Measurements from ENCODE around the gene CARMIL1.

The CARMIL1 gene

DNA sequence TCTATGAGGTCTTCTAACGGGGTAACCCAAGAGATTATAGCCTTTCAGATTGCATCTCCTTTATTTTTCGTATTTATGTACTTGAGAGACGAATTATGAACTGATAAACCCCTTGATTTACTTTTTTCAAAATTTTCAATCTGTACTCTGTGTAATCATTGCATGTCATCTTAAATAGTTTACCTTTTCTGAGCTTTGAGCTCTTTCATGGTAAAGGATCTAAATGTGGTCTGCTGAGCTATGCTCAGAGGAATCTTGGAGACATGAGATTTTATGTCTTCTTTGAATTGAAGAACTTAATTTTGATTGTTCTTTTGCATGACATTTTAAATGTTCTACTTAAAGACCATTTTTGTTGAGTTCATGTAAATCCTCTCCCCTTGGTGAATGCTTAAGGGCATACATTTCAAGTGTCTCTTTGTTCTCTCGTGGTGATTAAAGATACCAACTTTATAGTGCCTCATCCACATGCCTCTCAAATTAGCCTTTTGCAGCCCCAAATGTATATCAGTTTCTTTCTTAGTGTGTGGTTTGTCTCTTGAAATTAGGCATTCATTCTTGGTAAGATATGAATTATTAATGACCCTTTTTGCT lies 256.6 kb downstream of the CARMIL1 start:
- no peak for DNase-seq
- no peaks in the 10 kb centered on the region for H3K4me1 ChIP-seq (ENCODE audit: control insufficient read depth, insufficient read depth, low read length, poor library complexity, severe bottlenecking)
- H3K36me3 ChIP-seq (ENCODE audit: control insufficient read depth, insufficient read depth, low read length): no peaks in the 10 kb centered on the region
- no peaks in the 10 kb centered on the region for H3K9me3 ChIP-seq (ENCODE audit: control insufficient read depth, low read length)
- no peak overlapping the region for H3K27ac ChIP-seq (ENCODE audit: insufficient read depth, low read length, poor library complexity, severe bottlenecking)
- H3K4me3 ChIP-seq (ENCODE audit: insufficient read depth, low read depth, low read length, poor library complexity, severe bottlenecking): no peak overlapping the region
- no peaks in the 10 kb centered on the region for H3K27me3 ChIP-seq (replicated peaks; ENCODE audit: control insufficient read depth, insufficient read depth, low read length, poor library complexity, severe bottlenecking)

- Histone ChIP-seq H3K9me3 (ENCODE audit: control insufficient read depth, low read length) (no peaks in the 10 kb centered on the region), H3K4me3 (ENCODE audit: insufficient read depth, low read depth, low read length, poor library complexity, severe bottlenecking) (no peak overlapping the region), H3K4me1 (ENCODE audit: control insufficient read depth, insufficient read depth, low read length, poor library complexity, severe bottlenecking) (no peaks in the 10 kb centered on the region), H3K27me3 (replicated peaks; ENCODE audit: control insufficient read depth, insufficient read depth, low read length, poor library complexity, severe bottlenecking) (no peaks in the 10 kb centered on the region), H3K36me3 (ENCODE audit: control insufficient read depth, insufficient read depth, low read length) (no peaks in the 10 kb centered on the region), H3K27ac (ENCODE audit: insufficient read depth, low read length, poor library complexity, severe bottlenecking) (no peak overlapping the region)
- no peak for DNase-seq
These were observed 257.6 kb downstream of the CARMIL1 start for GRCh38 chr6:25536781-25537180.

DNA sequence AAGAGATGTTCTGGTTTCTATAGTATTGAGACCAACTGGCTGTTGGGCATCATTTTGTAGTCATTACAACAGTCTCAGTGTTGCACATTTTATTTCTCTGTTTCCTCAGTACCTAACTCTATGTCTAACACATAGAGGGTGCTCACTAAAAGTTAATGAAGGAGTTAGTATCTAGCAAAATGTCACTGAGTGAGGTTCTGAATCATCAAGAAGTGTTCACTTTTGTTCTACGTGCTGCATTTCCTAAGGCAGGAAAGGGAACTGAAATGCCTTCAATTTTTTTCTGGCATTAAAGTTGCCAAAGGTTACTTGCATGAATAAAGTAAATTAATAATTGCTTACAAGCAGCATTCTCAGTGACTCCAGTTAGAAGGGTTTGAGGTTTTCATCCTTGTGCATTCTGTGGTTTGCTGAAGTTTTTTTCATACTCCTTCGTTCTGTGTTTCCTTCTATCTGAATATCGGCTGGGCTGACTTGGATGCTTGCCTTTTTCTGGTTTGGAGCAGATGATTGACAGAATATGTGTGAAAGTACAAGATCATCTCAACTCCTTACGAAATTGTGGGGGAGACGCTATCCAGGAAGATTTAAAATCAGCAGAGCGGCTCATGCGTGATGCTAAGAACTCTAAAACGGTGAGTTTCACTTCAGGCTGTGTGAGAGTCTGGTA lies 258.3 kb downstream of the CARMIL1 start:
- Histone ChIP-seq H3K4me1 (ENCODE audit: control insufficient read depth, insufficient read depth, low read length, poor library complexity, severe bottlenecking) (no peaks in the 10 kb centered on the region), H3K36me3 (ENCODE audit: control insufficient read depth, insufficient read depth, low read length) (no peaks in the 10 kb centered on the region), H3K27me3 (replicated peaks; ENCODE audit: control insufficient read depth, insufficient read depth, low read length, poor library complexity, severe bottlenecking) (no peaks in the 10 kb centered on the region), H3K9me3 (ENCODE audit: control insufficient read depth, low read length) (no peaks in the 10 kb centered on the region), H3K27ac (ENCODE audit: insufficient read depth, low read length, poor library complexity, severe bottlenecking) (no peak overlapping the region), H3K4me3 (ENCODE audit: insufficient read depth, low read depth, low read length, poor library complexity, severe bottlenecking) (no peak overlapping the region)
- DNase-seq: no peak

DNA sequence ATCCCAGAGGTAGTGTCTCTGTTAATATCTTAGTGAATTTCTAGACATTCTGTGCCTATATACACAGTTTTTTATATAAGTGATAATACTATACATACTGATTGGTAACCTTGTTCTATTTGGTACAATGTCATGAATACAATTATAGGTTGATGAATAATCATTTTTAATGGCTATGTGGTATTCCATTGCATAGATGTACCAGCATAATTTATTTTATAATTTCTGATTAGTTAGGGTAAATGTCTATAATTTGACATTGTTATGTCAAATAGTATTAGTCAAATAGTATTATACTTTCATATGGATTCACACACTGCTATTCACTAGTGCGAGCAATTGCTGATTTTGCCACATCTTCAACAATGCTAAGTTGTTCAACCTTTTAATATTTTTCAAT lies 262.1 kb downstream of the CARMIL1 start:
- no peaks in the 10 kb centered on the region for H3K36me3 ChIP-seq (ENCODE audit: control insufficient read depth, insufficient read depth, low read length)
- H3K27me3 ChIP-seq (replicated peaks; ENCODE audit: control insufficient read depth, insufficient read depth, low read length, poor library complexity, severe bottlenecking): no peaks in the 10 kb centered on the region
- no peaks in the 10 kb centered on the region for H3K4me1 ChIP-seq (ENCODE audit: control insufficient read depth, insufficient read depth, low read length, poor library complexity, severe bottlenecking)
- H3K27ac ChIP-seq (ENCODE audit: insufficient read depth, low read length, poor library complexity, severe bottlenecking): no peak overlapping the region
- DNase-seq: no peak
- no peak overlapping the region for H3K4me3 ChIP-seq (ENCODE audit: insufficient read depth, low read depth, low read length, poor library complexity, severe bottlenecking)
- no peaks in the 10 kb centered on the region for H3K9me3 ChIP-seq (ENCODE audit: control insufficient read depth, low read length)

- Histone ChIP-seq H3K4me3 (ENCODE audit: insufficient read depth, low read depth, low read length, poor library complexity, severe bottlenecking) (no peak overlapping the region), H3K4me1 (ENCODE audit: control insufficient read depth, insufficient read depth, low read length, poor library complexity, severe bottlenecking) (no peaks in the 10 kb centered on the region), H3K27me3 (replicated peaks; ENCODE audit: control insufficient read depth, insufficient read depth, low read length, poor library complexity, severe bottlenecking) (no peaks in the 10 kb centered on the region), H3K36me3 (ENCODE audit: control insufficient read depth, insufficient read depth, low read length) (no peaks in the 10 kb centered on the region), H3K27ac (ENCODE audit: insufficient read depth, low read length, poor library complexity, severe bottlenecking) (no peak overlapping the region), H3K9me3 (ENCODE audit: control insufficient read depth, low read length) (no peaks in the 10 kb centered on the region)
- no peak for DNase-seq
These were observed 264.1 kb downstream of the CARMIL1 start for GRCh38 chr6:25542984-25543910.

GRCh38 chr6:25544833-25545232 lies 265.7 kb downstream of the CARMIL1 start:
- Histone ChIP-seq H3K27ac (ENCODE audit: insufficient read depth, low read length, poor library complexity, severe bottlenecking) (no peak overlapping the region), H3K9me3 (ENCODE audit: control insufficient read depth, low read length) (no peaks in the 10 kb centered on the region), H3K4me1 (ENCODE audit: control insufficient read depth, insufficient read depth, low read length, poor library complexity, severe bottlenecking) (no peaks in the 10 kb centered on the region), H3K27me3 (replicated peaks; ENCODE audit: control insufficient read depth, insufficient read depth, low read length, poor library complexity, severe bottlenecking) (no peaks in the 10 kb centered on the region), H3K4me3 (ENCODE audit: insufficient read depth, low read depth, low read length, poor library complexity, severe bottlenecking) (no peak overlapping the region), H3K36me3 (ENCODE audit: control insufficient read depth, insufficient read depth, low read length) (no peaks in the 10 kb centered on the region)
- no peak for DNase-seq

GRCh38 chr6:25547797-25548196 lies 268.6 kb downstream of the CARMIL1 start:
- H3K27me3 ChIP-seq (replicated peaks; ENCODE audit: control insufficient read depth, insufficient read depth, low read length, poor library complexity, severe bottlenecking): no peaks in the 10 kb centered on the region
- H3K9me3 ChIP-seq (ENCODE audit: control insufficient read depth, low read length): no peaks in the 10 kb centered on the region
- no peak overlapping the region for H3K27ac ChIP-seq (ENCODE audit: insufficient read depth, low read length, poor library complexity, severe bottlenecking)
- no peaks in the 10 kb centered on the region for H3K36me3 ChIP-seq (ENCODE audit: control insufficient read depth, insufficient read depth, low read length)
- no peak overlapping the region for H3K4me3 ChIP-seq (ENCODE audit: insufficient read depth, low read depth, low read length, poor library complexity, severe bottlenecking)
- DNase-seq: no peak
- no peaks in the 10 kb centered on the region for H3K4me1 ChIP-seq (ENCODE audit: control insufficient read depth, insufficient read depth, low read length, poor library complexity, severe bottlenecking)

- Histone ChIP-seq H3K36me3 (ENCODE audit: control insufficient read depth, insufficient read depth, low read length) (no peaks in the 10 kb centered on the region), H3K27ac (ENCODE audit: insufficient read depth, low read length, poor library complexity, severe bottlenecking) (no peak overlapping the region), H3K27me3 (replicated peaks; ENCODE audit: control insufficient read depth, insufficient read depth, low read length, poor library complexity, severe bottlenecking) (no peaks in the 10 kb centered on the region), H3K4me1 (ENCODE audit: control insufficient read depth, insufficient read depth, low read length, poor library complexity, severe bottlenecking) (no peaks in the 10 kb centered on the region), H3K4me3 (ENCODE audit: insufficient read depth, low read depth, low read length, poor library complexity, severe bottlenecking) (no peak overlapping the region), H3K9me3 (ENCODE audit: control insufficient read depth, low read length) (no peaks in the 10 kb centered on the region)
- no peak for DNase-seq
These were observed 269.3 kb downstream of the CARMIL1 start for GRCh38 chr6:25548451-25548850.

DNA sequence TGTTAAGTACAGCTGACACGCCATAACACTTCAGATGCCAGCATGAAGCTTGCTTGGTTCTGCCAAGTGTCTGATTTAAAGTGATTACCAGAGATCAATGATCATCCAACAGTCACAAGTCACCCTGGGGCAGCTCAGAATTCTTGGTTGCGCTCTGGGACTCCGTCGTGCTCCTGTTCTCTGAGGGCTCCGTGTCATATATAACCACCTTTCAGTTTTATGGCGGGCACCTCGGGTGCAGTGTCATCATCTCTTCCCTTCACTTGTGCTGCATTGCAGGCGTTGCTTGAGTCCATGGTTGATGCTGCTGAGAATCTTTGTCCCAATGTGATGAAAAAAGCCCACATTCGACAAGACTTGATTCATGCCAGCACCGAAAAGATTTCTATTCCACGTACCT lies 271.5 kb downstream of the CARMIL1 start:
- Histone ChIP-seq H3K4me3 (ENCODE audit: insufficient read depth, low read depth, low read length, poor library complexity, severe bottlenecking) (no peak overlapping the region), H3K36me3 (ENCODE audit: control insufficient read depth, insufficient read depth, low read length) (no peaks in the 10 kb centered on the region), H3K4me1 (ENCODE audit: control insufficient read depth, insufficient read depth, low read length, poor library complexity, severe bottlenecking) (no peaks in the 10 kb centered on the region), H3K27ac (ENCODE audit: insufficient read depth, low read length, poor library complexity, severe bottlenecking) (no peak overlapping the region), H3K9me3 (ENCODE audit: control insufficient read depth, low read length) (no peaks in the 10 kb centered on the region), H3K27me3 (replicated peaks; ENCODE audit: control insufficient read depth, insufficient read depth, low read length, poor library complexity, severe bottlenecking) (no peaks in the 10 kb centered on the region)
- no peak for DNase-seq

- H3K4me1 ChIP-seq (ENCODE audit: control insufficient read depth, insufficient read depth, low read length, poor library complexity, severe bottlenecking): no peaks in the 10 kb centered on the region
- H3K9me3 ChIP-seq (ENCODE audit: control insufficient read depth, low read length): no peaks in the 10 kb centered on the region
- no peak overlapping the region for H3K4me3 ChIP-seq (ENCODE audit: insufficient read depth, low read depth, low read length, poor library complexity, severe bottlenecking)
- no peak overlapping the region for H3K27ac ChIP-seq (ENCODE audit: insufficient read depth, low read length, poor library complexity, severe bottlenecking)
- no peak for DNase-seq
- H3K27me3 ChIP-seq (replicated peaks; ENCODE audit: control insufficient read depth, insufficient read depth, low read length, poor library complexity, severe bottlenecking): no peaks in the 10 kb centered on the region
- no peaks in the 10 kb centered on the region for H3K36me3 ChIP-seq (ENCODE audit: control insufficient read depth, insufficient read depth, low read length)
These were observed 274.3 kb downstream of the CARMIL1 start for GRCh38 chr6:25553502-25553901.

All from effector memory CD4-positive, alpha-beta T cell (primary cell).